ENCODE measurements around the gene PHACTR1. TPM values are rescaled to one million over a fixed set of nuclear protein-coding genes. Genes with fewer than 3 reads are reported as not detected.

Gene PHACTR1
- polyA plus RNA-seq, 2 of the 4 experiments (the other 2 are of a cell fraction) = not detected

DNA sequence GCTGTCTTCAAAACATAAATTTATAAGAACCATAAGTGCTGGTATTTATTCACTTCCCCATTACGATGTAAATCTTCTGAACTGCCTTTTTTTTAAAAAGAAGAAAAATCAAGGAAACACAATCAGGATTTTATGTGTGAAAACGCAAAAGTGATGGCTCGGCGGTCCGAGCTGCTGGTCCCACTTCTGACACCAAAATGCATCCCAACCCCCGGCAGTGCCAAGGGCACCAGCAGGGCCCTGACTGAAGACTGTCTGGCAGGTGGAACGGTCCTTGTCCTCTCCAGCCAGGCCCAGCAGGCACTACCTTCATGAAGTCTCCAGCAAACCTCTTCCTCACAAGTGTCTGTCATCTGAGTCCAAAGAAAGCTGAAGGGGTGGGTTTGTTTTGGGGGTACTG lies 570.5 kb downstream of the PHACTR1 start:
- WGBS (ENCODE audit: missing lambda C conversion rate) = 96% methylated on average over 7 of the region's 7 CpGs
- ATAC-seq = no peak
- Histone ChIP-seq H3K27ac (no peak overlapping the region), H3K4me2 (no peak overlapping the region), H3K4me1 (no peaks in the 10 kb centered on the region), H3K4me3 (no peak overlapping the region), H3K9me3 (no peaks in the 10 kb centered on the region; the same call in 2 of the 3 replicates)
- CTCF ChIA-PET = interaction anchor here (1.3 kb wide), 1 partner anchor 14 kb away, joined by 3 read pairs; no protein-coding TSS in a partner anchor
- DNase-seq (ENCODE audit: low read depth in 1 of 2, low spot score in 1 of 2) = no peak
- TF ChIP-seq RCOR1 (IDR thresholded peaks at IDR 0.05; ENCODE audit: low read depth, low read length) (no peak), ESRRA (IDR thresholded peaks at IDR 0.05; ENCODE audit: borderline replicate concordance, low read length) (no peak), POLR2AphosphoS2 (conservative IDR thresholded peaks at IDR 0.05; ENCODE audit: low read length) (no peak)
- TF ChIP-seq, protein P1, sequence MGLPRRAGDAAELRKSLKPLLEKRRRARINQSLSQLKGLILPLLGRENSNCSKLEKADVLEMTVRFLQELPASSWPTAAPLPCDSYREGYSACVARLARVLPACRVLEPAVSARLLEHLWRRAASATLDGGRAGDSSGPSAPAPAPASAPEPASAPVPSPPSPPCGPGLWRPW (IDR thresholded peaks at IDR 0.05) = no peak
- POLR2A ChIA-PET = no interaction called here
- FAIRE-seq = no peak

DNA sequence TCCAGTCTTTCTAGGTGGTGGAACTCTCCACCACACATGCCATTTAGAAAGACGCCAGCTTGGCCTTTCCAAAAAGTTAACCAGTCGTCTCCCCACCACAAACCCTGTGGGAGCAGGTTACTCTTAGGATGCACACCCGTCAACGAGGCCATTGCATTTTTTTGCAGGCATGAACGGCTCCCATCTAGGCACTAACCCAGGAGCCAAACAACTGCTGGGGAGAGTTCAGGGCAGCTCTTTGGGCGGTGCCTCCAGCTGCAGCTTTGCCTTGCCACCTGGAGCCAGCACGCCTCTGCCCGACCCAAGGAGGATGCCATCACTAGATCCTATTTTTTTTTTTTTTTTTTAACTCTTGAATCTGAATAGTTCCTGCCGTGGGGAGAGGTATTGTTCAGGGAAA lies 571.9 kb downstream of the PHACTR1 start:
- POLR2A ChIA-PET = no interaction called here
- DNase-seq (ENCODE audit: low read depth in 1 of 2, low spot score in 1 of 2) (no peak), ATAC-seq (no peak), FAIRE-seq (no peak)
- CTCF ChIA-PET = interaction anchor here (0.7 to 1.3 kb wide), 2 partner anchors 13 to 94 kb away, joined by 3 read pairs; no protein-coding TSS in a partner anchor
- Histone ChIP-seq H3K4me3 (no peak overlapping the region), H3K9me3 (no peaks in the 10 kb centered on the region; the same call in 2 of the 3 replicates), H3K27ac (no peak overlapping the region), H3K4me1 (no peaks in the 10 kb centered on the region), H3K4me2 (no peak overlapping the region)
- WGBS (ENCODE audit: missing lambda C conversion rate) = 91% methylated on average over 9 of the region's 9 CpGs
- no peak for TF ChIP-seq NFE2L2 (conservative IDR thresholded peaks at IDR 0.05; ENCODE audit: low read length)
- TF ChIP-seq SREBF2 (IDR thresholded peaks at IDR 0.05) = no peak
- no peak for TF ChIP-seq POLR2AphosphoS2 (conservative IDR thresholded peaks at IDR 0.05; ENCODE audit: low read length)
- TF ChIP-seq, protein P2, sequence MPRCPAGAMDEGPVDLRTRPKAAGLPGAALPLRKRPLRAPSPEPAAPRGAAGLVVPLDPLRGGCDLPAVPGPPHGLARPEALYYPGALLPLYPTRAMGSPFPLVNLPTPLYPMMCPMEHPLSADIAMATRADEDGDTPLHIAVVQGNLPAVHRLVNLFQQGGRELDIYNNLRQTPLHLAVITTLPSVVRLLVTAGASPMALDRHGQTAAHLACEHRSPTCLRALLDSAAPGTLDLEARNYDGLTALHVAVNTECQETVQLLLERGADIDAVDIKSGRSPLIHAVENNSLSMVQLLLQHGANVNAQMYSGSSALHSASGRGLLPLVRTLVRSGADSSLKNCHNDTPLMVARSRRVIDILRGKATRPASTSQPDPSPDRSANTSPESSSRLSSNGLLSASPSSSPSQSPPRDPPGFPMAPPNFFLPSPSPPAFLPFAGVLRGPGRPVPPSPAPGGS (IDR thresholded peaks at IDR 0.05) = no peak
- TF ChIP-seq BHLHE40 (IDR thresholded peaks at IDR 0.05; ENCODE audit: low read depth, low read length) = no peak

DNA sequence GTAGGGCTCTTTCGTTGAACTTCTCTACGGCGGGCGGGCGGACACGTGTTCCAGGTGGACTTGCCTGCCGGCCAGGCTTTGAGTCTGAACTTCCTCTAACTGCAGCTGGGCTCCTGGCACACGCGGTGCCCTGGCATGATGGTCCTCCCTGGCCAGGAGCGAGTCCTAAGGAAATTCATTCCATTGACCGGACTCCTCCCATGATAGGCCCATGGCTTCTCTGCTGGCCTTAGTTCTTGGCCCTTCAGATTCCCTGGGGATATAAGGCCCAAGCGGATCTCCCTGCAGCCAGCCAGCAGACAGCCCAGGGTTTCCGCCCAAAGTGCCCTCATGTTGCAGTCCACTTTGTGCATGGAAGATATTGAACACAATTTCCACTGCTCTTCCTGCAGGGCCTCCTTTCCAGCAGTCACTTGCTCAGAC lies 572.4 kb downstream of the PHACTR1 start:
- Histone ChIP-seq H3K4me3 (no peak overlapping the region), H3K4me2 (no peak overlapping the region), H3K9me3 (no peaks in the 10 kb centered on the region; the same call in 2 of the 3 replicates), H3K27ac (no peak overlapping the region), H3K4me1 (no peaks in the 10 kb centered on the region)
- ChIA-PET POLR2A (no interaction called here), CTCF (no interaction called here)
- WGBS (ENCODE audit: missing lambda C conversion rate) = 86% methylated on average over 13 of the region's 13 CpGs
- TF ChIP-seq NPAS2 (CRISPR knock-in tag; IDR thresholded peaks at IDR 0.05; ENCODE audit: borderline replicate concordance) (no peak), EHF (CRISPR knock-in tag; IDR thresholded peaks at IDR 0.05) (no peak), ZSCAN20 (CRISPR knock-in tag; IDR thresholded peaks at IDR 0.05) (no peak), POLR2A (IDR thresholded peaks at IDR 0.05; ENCODE audit: low read length) (no peak), EHMT2 (IDR thresholded peaks at IDR 0.05; ENCODE audit: low read depth) (no peak), CBX2 (IDR thresholded peaks at IDR 0.05; ENCODE audit: borderline replicate concordance, low read depth) (no peak), CEBPB (IDR thresholded peaks at IDR 0.05) (no peak), FOSB (CRISPR knock-in tag; IDR thresholded peaks at IDR 0.05) (no peak), ESRRA (IDR thresholded peaks at IDR 0.05; ENCODE audit: borderline replicate concordance, low read length) (no peak)
- no peak for DNase-seq (ENCODE audit: low read depth in 1 of 2, low spot score in 1 of 2)
- no peak for ATAC-seq
- FAIRE-seq = no peak

DNA sequence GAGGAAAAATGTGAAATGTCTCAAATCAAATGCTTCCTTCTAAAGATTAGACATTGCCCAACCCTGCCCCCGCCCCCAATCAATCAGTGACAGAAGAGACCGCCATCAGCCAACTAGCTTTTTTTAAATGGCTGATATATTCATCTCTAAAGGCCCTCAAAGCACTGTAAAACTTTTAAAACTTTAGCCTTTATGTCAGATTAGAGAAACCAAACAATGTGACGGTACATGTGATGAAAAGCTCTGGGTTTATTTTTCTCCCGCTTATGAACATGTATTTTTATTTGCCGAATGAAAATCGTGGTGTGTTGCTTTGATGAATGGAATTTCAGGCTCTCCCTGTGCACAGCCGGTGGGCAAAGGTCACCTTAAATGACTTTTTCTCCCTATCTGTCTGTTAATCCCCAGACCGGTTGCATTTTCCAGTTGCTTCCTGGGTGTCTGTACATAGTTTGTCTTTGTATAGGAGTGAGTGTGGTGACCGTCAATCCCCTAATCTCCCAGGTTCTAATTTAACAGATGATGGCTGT lies 573.3 kb downstream of the PHACTR1 start:
- Histone ChIP-seq H3K27ac (no peak overlapping the region), H3K4me1 (no peaks in the 10 kb centered on the region), H3K4me2 (no peak overlapping the region), H3K9me3 (no peaks in the 10 kb centered on the region; the same call in 2 of the 3 replicates), H3K4me3 (no peak overlapping the region)
- WGBS (ENCODE audit: missing lambda C conversion rate) = 90% methylated on average over 9 of the region's 9 CpGs
- ATAC-seq = no peak
- ChIA-PET POLR2A (no interaction called here), CTCF (interaction anchor here (0.8 kb wide), 1 partner anchor 9 kb away, joined by 3 read pairs; no protein-coding TSS in a partner anchor)
- TF ChIP-seq, protein P3, sequence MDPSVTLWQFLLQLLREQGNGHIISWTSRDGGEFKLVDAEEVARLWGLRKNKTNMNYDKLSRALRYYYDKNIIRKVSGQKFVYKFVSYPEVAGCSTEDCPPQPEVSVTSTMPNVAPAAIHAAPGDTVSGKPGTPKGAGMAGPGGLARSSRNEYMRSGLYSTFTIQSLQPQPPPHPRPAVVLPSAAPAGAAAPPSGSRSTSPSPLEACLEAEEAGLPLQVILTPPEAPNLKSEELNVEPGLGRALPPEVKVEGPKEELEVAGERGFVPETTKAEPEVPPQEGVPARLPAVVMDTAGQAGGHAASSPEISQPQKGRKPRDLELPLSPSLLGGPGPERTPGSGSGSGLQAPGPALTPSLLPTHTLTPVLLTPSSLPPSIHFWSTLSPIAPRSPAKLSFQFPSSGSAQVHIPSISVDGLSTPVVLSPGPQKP (IDR thresholded peaks at IDR 0.05; ENCODE audit: low read depth, low read length) = no peak
- TF ChIP-seq, protein P4, sequence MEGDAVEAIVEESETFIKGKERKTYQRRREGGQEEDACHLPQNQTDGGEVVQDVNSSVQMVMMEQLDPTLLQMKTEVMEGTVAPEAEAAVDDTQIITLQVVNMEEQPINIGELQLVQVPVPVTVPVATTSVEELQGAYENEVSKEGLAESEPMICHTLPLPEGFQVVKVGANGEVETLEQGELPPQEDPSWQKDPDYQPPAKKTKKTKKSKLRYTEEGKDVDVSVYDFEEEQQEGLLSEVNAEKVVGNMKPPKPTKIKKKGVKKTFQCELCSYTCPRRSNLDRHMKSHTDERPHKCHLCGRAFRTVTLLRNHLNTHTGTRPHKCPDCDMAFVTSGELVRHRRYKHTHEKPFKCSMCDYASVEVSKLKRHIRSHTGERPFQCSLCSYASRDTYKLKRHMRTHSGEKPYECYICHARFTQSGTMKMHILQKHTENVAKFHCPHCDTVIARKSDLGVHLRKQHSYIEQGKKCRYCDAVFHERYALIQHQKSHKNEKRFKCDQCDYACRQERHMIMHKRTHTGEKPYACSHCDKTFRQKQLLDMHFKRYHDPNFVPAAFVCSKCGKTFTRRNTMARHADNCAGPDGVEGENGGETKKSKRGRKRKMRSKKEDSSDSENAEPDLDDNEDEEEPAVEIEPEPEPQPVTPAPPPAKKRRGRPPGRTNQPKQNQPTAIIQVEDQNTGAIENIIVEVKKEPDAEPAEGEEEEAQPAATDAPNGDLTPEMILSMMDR (IDR thresholded peaks at IDR 0.05) = no peak
- no peak for TF ChIP-seq POLR2A (IDR thresholded peaks at IDR 0.05; ENCODE audit: low read length)
- DNase-seq (ENCODE audit: low read depth in 1 of 2, low spot score in 1 of 2) = no peak
- no peak for FAIRE-seq

All from A549 (cell line).